ENCODE results near the gene PDILT.
A peak's percentile ranks its signal among the peaks of the same experiment; 100 is the strongest.
"Not testable (repeated sequence)": the region's sequence is repeated elsewhere in the genome, so short reads cannot be mapped to it uniquely, and the experiment has no call there.

Gene PDILT

GRCh38 chr16:20359997-20360396 lies 44.5 kb downstream of the PDILT start:
- no peak for DNase-seq

- DNase-seq, result no peak
Measured at GRCh38 chr16:20355114-20355782, 49.3 kb downstream of the PDILT start.

- no peak for DNase-seq
Measured at GRCh38 chr16:20353379-20353778, 51.2 kb downstream of the PDILT start.

GRCh38 chr16:20352615-20353014 lies 51.9 kb downstream of the PDILT start, which contains the start of gene UMOD:
Gene UMOD, minus strand, starts transcription at chr16:20352715. Its CDS starts 1,978 bp downstream, at chr16:20350737.
- no peak for DNase-seq

GRCh38 chr16:20349615-20350014 lies 54.9 kb downstream of the PDILT start:
- DNase-seq, result no peak

GRCh38 chr16:20348365-20349185 lies 56.0 kb downstream of the PDILT start:
- DNase-seq, result peak; percentile 2

GRCh38 chr16:20347666-20348364 lies 56.7 kb downstream of the PDILT start:
- no peak for DNase-seq

GRCh38 chr16:20344611-20345010 lies 59.9 kb downstream of the PDILT start:
- DNase-seq, result no peak

- DNase-seq, result no peak
Measured at GRCh38 chr16:20339744-20340143, 64.8 kb downstream of the PDILT start.

- DNase-seq, result no peak
Measured at GRCh38 chr16:20336955-20337354, 67.6 kb downstream of the PDILT start.

GRCh38 chr16:20334396-20334795 lies 70.1 kb downstream of the PDILT start:
- DNase-seq, result no peak

GRCh38 chr16:20333120-20333519 lies 71.4 kb downstream of the PDILT start:
- no peak for DNase-seq

- no peak for DNase-seq
Measured at GRCh38 chr16:20332411-20332810, 72.1 kb downstream of the PDILT start.

GRCh38 chr16:20331635-20332034 lies 72.9 kb downstream of the PDILT start:
- DNase-seq, result no peak

- DNase-seq, result no peak
Measured at GRCh38 chr16:20329392-20330138, 75.0 kb downstream of the PDILT start.

- no peak for DNase-seq
Measured at GRCh38 chr16:20327444-20328041, 77.0 kb downstream of the PDILT start, which contains the start of gene GP2. Gene GP2, minus strand, starts transcription at chr16:20327513. Its CDS starts 1,082 bp downstream, at chr16:20326431.

GRCh38 chr16:20326321-20326720 lies 78.2 kb downstream of the PDILT start:
- no peak for DNase-seq

GRCh38 chr16:20325005-20325404 lies 79.5 kb downstream of the PDILT start:
- DNase-seq, result no peak

- no peak for DNase-seq
Measured at GRCh38 chr16:20323591-20324117, 80.9 kb downstream of the PDILT start.

- no peak for DNase-seq
Measured at GRCh38 chr16:20322696-20323095, 81.8 kb downstream of the PDILT start.

GRCh38 chr16:20321671-20322070 lies 82.9 kb downstream of the PDILT start:
- no peak for DNase-seq

GRCh38 chr16:20321051-20321450 lies 83.5 kb downstream of the PDILT start:
- DNase-seq, result not testable (repeated sequence)
